HepG2 (cell line): ENCODE data around the gene TP73. TPM values are rescaled to one million over a fixed set of nuclear protein-coding genes. Genes with fewer than 3 reads are reported as not detected.

ENCODE experiments used
- ATAC-seq: fragments of 200-7000 bp; cut with Tn5 transposase; 3 replicates; pipeline ENCODE4 v1.9.1; 2020; ENCODE audit warnings: mild to moderate bottlenecking, moderate library complexity
- BruUV-seq: library from RNA; stranded (reverse); fragments of 400-500 nt; replicated peaks from 2 replicates; lab custom pipeline; 2021; lab: Mats Ljungman, UMichigan
- CTCF ChIA-PET: fragments of 300-600 bp; formaldehyde crosslinking; extraction: SDS; loops from one replicate; lab custom pipeline; 2021; ENCODE audit warnings: low total read pairs, inconsistent platforms, low intra/inter-chr PET ratio; lab: Yijun Ruan, JAX
- POLR2A ChIA-PET: fragments of 350-600 bp; sonication (Branson Sonifier 250); formaldehyde crosslinking; loops from one replicate; lab custom pipeline; 2020; ENCODE audit warnings: antibody characterized with exemption, inconsistent platforms; lab: Yijun Ruan, JAX
- DNase-seq: peaks from one replicate; pipeline ENCODE4 v3.0.0-alpha.2; 2015; ENCODE audit warnings: low spot score
- FAIRE-seq: peaks from 3 replicates; lab custom pipeline; 2011; peaks lifted over from hg19 to GRCh38; lab: Jason Lieb, UNC
- H2AFZ ChIP-seq: one replicate; pipeline ENCODE4 v1.6.1; 2011; ENCODE audit warnings: low read length, inconsistent platforms
- H3K27ac ChIP-seq: fragments of 300-600 bp; 3 replicates; pipeline ENCODE4 v1.8.0; 2011; ENCODE audit warnings: mixed run types, mild to moderate bottlenecking, mixed read lengths, low read length, inconsistent platforms; ENCODE audit not compliant: insufficient read depth; ENCODE audit errors: extremely low read length
- H3K27me3 ChIP-seq, 2 experiments: fragments of 200-600 bp in 1 of 2; 2 replicates in 1 of 2; 3 replicates in 1 of 2; pipeline versions ENCODE4 v1.6.0 to v1.8.0; 2011; ENCODE audit warnings: low read length in 2 of 2, mild to moderate bottlenecking in 2 of 2, moderate library complexity in 2 of 2, inconsistent platforms in 1 of 2; ENCODE audit not compliant: insufficient read depth in 2 of 2, control insufficient read depth in 1 of 2
- H3K36me3 ChIP-seq, 2 experiments: fragments of 200-600 bp in 1 of 2; replicated peaks in 1 of 2; 2 replicates in 1 of 2; 3 replicates in 1 of 2; pipeline versions ENCODE4 v1.5.1 to v1.8.0; 2011; ENCODE audit warnings: low read length in 2 of 2, inconsistent platforms in 1 of 2; ENCODE audit not compliant: insufficient read depth in 2 of 2, control insufficient read depth in 1 of 2
- H3K4me1 ChIP-seq: 2 replicates; pipeline ENCODE4 v1.5.1; 2012; ENCODE audit warnings: low read length, inconsistent platforms; ENCODE audit not compliant: insufficient read depth
- H3K4me2 ChIP-seq: 2 replicates; pipeline ENCODE4 v1.6.0; 2011; ENCODE audit warnings: low read depth, low read length, inconsistent platforms
- H3K4me3 ChIP-seq, 3 experiments: fragments of 200-600 bp in 1 of 3; sonication (generic), shearing (Covaris generic) in 1 of 3; replicated peaks in 1 of 3; 2 replicates each; pipeline ENCODE4 v1.5.1; 2011 to 2016; ENCODE audit warnings: low read length in 3 of 3, inconsistent platforms in 2 of 3, low read depth in 2 of 3, mild to moderate bottlenecking in 2 of 3, control low read depth in 1 of 3, mixed read lengths in 1 of 3; ENCODE audit not compliant: insufficient read depth in 1 of 3
- H3K79me2 ChIP-seq: one replicate; pipeline ENCODE4 v1.6.1; 2011; ENCODE audit warnings: low read length, inconsistent platforms; ENCODE audit not compliant: insufficient read depth
- H3K9ac ChIP-seq: 2 replicates; pipeline ENCODE4 v1.6.0; 2011; ENCODE audit warnings: mild to moderate bottlenecking, low read depth, low read length, inconsistent platforms; ENCODE audit not compliant: insufficient read depth
- H3K9me3 ChIP-seq: 2 replicates; pipeline ENCODE4 v1.5.1; 2012; ENCODE audit warnings: mild to moderate bottlenecking, low read length
- H4K20me1 ChIP-seq: 2 replicates; pipeline ENCODE4 v1.6.0; 2011; ENCODE audit warnings: inconsistent platforms, mild to moderate bottlenecking, low read length, moderate library complexity; ENCODE audit not compliant: insufficient read depth
- LBX2 ChIP-seq: sonication (generic); formaldehyde crosslinking; IDR thresholded peaks from 2 replicates; pipeline ENCODE4 v1.5.0; 2020; ENCODE audit warnings: missing genetic modification reagents, mild to moderate bottlenecking, borderline replicate concordance
- MAF1 ChIP-seq: sonication (generic); formaldehyde crosslinking; IDR thresholded peaks from 2 replicates; pipeline ENCODE4 v1.5.0; 2020; ENCODE audit warnings: missing genetic modification reagents, borderline replicate concordance
- NPAS2 ChIP-seq: sonication (generic); formaldehyde crosslinking; IDR thresholded peaks from 2 replicates; pipeline ENCODE4 v1.8.0; 2022; ENCODE audit warnings: mild to moderate bottlenecking, missing genetic modification reagents, borderline replicate concordance
- SAFB2 ChIP-seq: sonication (generic); formaldehyde crosslinking; IDR thresholded peaks from 2 replicates; pipeline ENCODE4 v1.5.1; 2020; ENCODE audit warnings: missing genetic modification reagents, low read depth, mild to moderate bottlenecking, borderline replicate concordance
- TP53 ChIP-seq: sonication (generic); formaldehyde crosslinking; conservative IDR thresholded peaks from 2 replicates; pipeline ENCODE4 v1.4.0; 2020; ENCODE audit warnings: missing genetic modification reagents
- ZMYM2 ChIP-seq: sonication (generic); formaldehyde crosslinking; IDR thresholded peaks from 2 replicates; pipeline ENCODE4 v1.8.0; 2022; ENCODE audit warnings: mild to moderate bottlenecking, missing genetic modification reagents
- ZNF510 ChIP-seq: sonication (generic); formaldehyde crosslinking; IDR thresholded peaks from 2 replicates; pipeline ENCODE4 v1.4.0; 2020; ENCODE audit warnings: low read depth, mild to moderate bottlenecking, missing genetic modification reagents
- ZNF883 ChIP-seq: sonication (generic); formaldehyde crosslinking; IDR thresholded peaks from 2 replicates; pipeline ENCODE4 v1.5.1; 2020; ENCODE audit warnings: mild to moderate bottlenecking, missing genetic modification reagents; ENCODE audit errors: not compliant biosample characterization
- WGBS: methylation state at CpG from one replicate; pipeline ENCODE4 v1.1.6; 2017; ENCODE audit warnings: low lambda C conversion rate; 5-methylcytosine and 5-hydroxymethylcytosine counted together
- in situ Hi-C: cut with HindIII; loops from 2 replicates; pipeline ENCODE4 v1.10.0; 2017; ENCODE audit warnings: low pct_unique_long_range_greater_than_20kb; ENCODE audit not compliant: extremely low pct_ligation_motif_present
- intact Hi-C: fragments of 100-400 bp; cut with micrococcal nuclease; formaldehyde crosslinking; loops from one replicate; pipeline ENCODE4 v1.10.0; 2022; ENCODE audit not compliant: unreplicated experiment
- polyA plus RNA-seq, 8 experiments: library from polyadenylated mRNA; depleted of rRNA in 3 of 8; stranded (reverse) in 7 of 8; unstranded in 1 of 8; fragments of >200 nt; fragmentation: Illumina TruSeq in 4 of 8; extraction: Trizol in 4 of 8; gene quantifications; 2 replicates each; pipeline versions ENCODE4 v1.2.1 to v1.2.3, GENCODE V29; 2011 to 2016; ENCODE audit warnings: low read depth in 4 of 8, missing spikeins in 1 of 8, mixed read lengths in 1 of 8; ENCODE audit not compliant: insufficient read depth in 1 of 8
- total RNA-seq, 5 experiments: library from RNA; depleted of rRNA; stranded (reverse); fragments of >200 nt; fragmentation: Illumina TruSeq; extraction: Trizol; gene quantifications; 2 replicates each; pipeline ENCODE4 v1.2.3, GENCODE V29; 2016; ENCODE audit warnings: low read depth in 1 of 5

Gene TP73
- total and polyA plus RNA-seq, 2 of the 13 experiments (the other 11 are each of a cell fraction or from before 2014, with no cell fraction given): 0.49 to 1.1 TPM

- TF ChIP-seq ZNF883 (CRISPR knock-in tag) (no peak), LBX2 (CRISPR knock-in tag) (no peak), MAF1 (CRISPR knock-in tag) (no peak), ZMYM2 (CRISPR knock-in tag) (no peak), SAFB2 (CRISPR knock-in tag) (no peak), ZNF510 (CRISPR knock-in tag) (no peak)
Measured at GRCh38 chr1:3713840-3714239, 61.5 kb downstream of the TP73 start (continued).

- Histone ChIP-seq H3K4me1 (peaks cover 11% of the 10 kb centered on the region), H3K79me2 (no peaks in the 10 kb centered on the region), H3K27me3 (peaks cover 1 to 13% of the 10 kb centered on the region in 2 experiments; a peak in 4 of 5 replicates), H3K27ac (no peak overlapping the region), H3K9me3 (no peaks in the 10 kb centered on the region), H3K36me3 (no peaks in the 10 kb centered on the region), H3K4me2 (no peak overlapping the region), H3K4me3 (no peak overlapping the region), H3K9ac (no peak overlapping the region), H2AFZ (no peak overlapping the region), H4K20me1 (peaks cover 7% of the 10 kb centered on the region; the same call in 1 of the 2 replicates)
- DNase-seq (no peak), FAIRE-seq (no peak), ATAC-seq (no peak)
- ChIA-PET POLR2A (interaction anchor here (1.6 kb wide), 1 partner anchor 10 kb away, joined by 3 read pairs; no protein-coding TSS in a partner anchor), CTCF (no interaction called here)
- WGBS: no CpG with 5 or more reads among the region's 10 CpGs
- in situ Hi-C loops: no loop called here
- BruUV-seq: no TSS peak
- intact Hi-C loops: no loop called here
- no peak for TF ChIP-seq NPAS2
- TF ChIP-seq TP53 (CRISPR knock-in tag): no peak
Measured at GRCh38 chr1:3714284-3714741, 62.0 kb downstream of the TP73 start.
